Non-pigmented ciliary epithelial cell (primary cell): ENCODE measurements around the gene CAPN10.
A peak's percentile ranks its signal among the peaks of the same experiment; 100 is the strongest.
"Not testable (repeated sequence)": the region's sequence is repeated elsewhere in the genome, so short reads cannot be mapped to it uniquely, and the experiment has no call there.

ENCODE experiments used
- DNase-seq: peaks from one replicate; pipeline ENCODE4 v3.0.0-alpha.2; 2010; ENCODE audit warnings: low read depth

Gene CAPN10

GRCh38 chr2:240586198-240586918 is at the start of gene CAPN10:
CAPN10 (plus strand) TSS chr2:240586734; CDS start chr2:240586912, 178 bp downstream.
- peak; percentile 52 for DNase-seq

GRCh38 chr2:240538031-240538780 is 48.3 kb upstream of the CAPN10 start:
- no peak for DNase-seq

- DNase-seq = not testable (repeated sequence)
Measured at GRCh38 chr2:240539101-240539500, 47.4 kb upstream of the CAPN10 start.

GRCh38 chr2:240539906-240540305 is 46.6 kb upstream of the CAPN10 start:
- no peak for DNase-seq

- no peak for DNase-seq
Measured at GRCh38 chr2:240551288-240551687, 35.2 kb upstream of the CAPN10 start.

- no peak for DNase-seq
Measured at GRCh38 chr2:240551811-240552210, 34.7 kb upstream of the CAPN10 start.

- DNase-seq = no peak
Measured at GRCh38 chr2:240553956-240554480, 32.5 kb upstream of the CAPN10 start.

GRCh38 chr2:240554767-240555493 is 31.6 kb upstream of the CAPN10 start:
- DNase-seq = no peak

- no peak for DNase-seq
Measured at GRCh38 chr2:240555541-240556250, 30.8 kb upstream of the CAPN10 start.

- no peak for DNase-seq
Measured at GRCh38 chr2:240556553-240557100, 29.9 kb upstream of the CAPN10 start.

- no peak for DNase-seq
Measured at GRCh38 chr2:240557101-240557751, 29.3 kb upstream of the CAPN10 start.

- no peak for DNase-seq
Measured at GRCh38 chr2:240557808-240558207, 28.7 kb upstream of the CAPN10 start, which contains the start of gene ANKMY1. ANKMY1 (minus strand) TSS chr2:240557988; CDS start chr2:240557335, 653 bp downstream.

GRCh38 chr2:240558236-240558761 is 28.2 kb upstream of the CAPN10 start:
- DNase-seq = no peak

GRCh38 chr2:240559286-240559685 is 27.2 kb upstream of the CAPN10 start:
- DNase-seq = no peak

- no peak for DNase-seq
Measured at GRCh38 chr2:240560084-240560479, 26.5 kb upstream of the CAPN10 start, which contains the start of gene DUSP28. DUSP28 (plus strand) TSS chr2:240560357; CDS start chr2:240560685, 328 bp downstream.

- peak; percentile 85 for DNase-seq
Measured at GRCh38 chr2:240560480-240561324, 25.8 kb upstream of the CAPN10 start.

- no peak for DNase-seq
Measured at GRCh38 chr2:240561325-240561971, 25.1 kb upstream of the CAPN10 start.

GRCh38 chr2:240563231-240563630 is 23.3 kb upstream of the CAPN10 start:
- DNase-seq = not testable (repeated sequence)
